Measurements from ENCODE around the gene TACO1.

The TACO1 gene

GRCh38 chr17:63657786-63658185 lies 57.1 kb downstream of the TACO1 start:
- Histone ChIP-seq H2AFZ (ENCODE audit: low read depth) (no peak overlapping the region), H3K27me3 (ENCODE audit: insufficient read depth, low read depth) (no peaks in the 10 kb centered on the region), H3K4me1 (ENCODE audit: low read depth, poor library complexity, severe bottlenecking) (peaks cover 5% of the 10 kb centered on the region), H3K79me2 (ENCODE audit: insufficient read depth, low read depth) (no peaks in the 10 kb centered on the region), H3K27ac (no peak overlapping the region), H3K9ac (no peak overlapping the region), H4K20me1 (ENCODE audit: insufficient read depth) (no peaks in the 10 kb centered on the region), H3K4me2 (no peak overlapping the region), H3K36me3 (ENCODE audit: insufficient read depth) (no peaks in the 10 kb centered on the region), H3K4me3 (IDR thresholded peaks at IDR 0.05; ENCODE audit: insufficient read depth, low read depth, low read length) (no peak overlapping the region)
- TF ChIP-seq CTCF (conservative IDR thresholded peaks at IDR 0.05; ENCODE audit: low read depth, low read length), result no peak

All from KMS-11 (cell line).